Putamen (tissue), 1 donor: ENCODE results near the gene NKX1-1.

ENCODE experiments used
- DNase-seq: peaks from one replicate; pipeline ENCODE4 v3.0.0-alpha.2; 2016; ENCODE audit warnings: low spot score

NKX1-1 gene

DNA sequence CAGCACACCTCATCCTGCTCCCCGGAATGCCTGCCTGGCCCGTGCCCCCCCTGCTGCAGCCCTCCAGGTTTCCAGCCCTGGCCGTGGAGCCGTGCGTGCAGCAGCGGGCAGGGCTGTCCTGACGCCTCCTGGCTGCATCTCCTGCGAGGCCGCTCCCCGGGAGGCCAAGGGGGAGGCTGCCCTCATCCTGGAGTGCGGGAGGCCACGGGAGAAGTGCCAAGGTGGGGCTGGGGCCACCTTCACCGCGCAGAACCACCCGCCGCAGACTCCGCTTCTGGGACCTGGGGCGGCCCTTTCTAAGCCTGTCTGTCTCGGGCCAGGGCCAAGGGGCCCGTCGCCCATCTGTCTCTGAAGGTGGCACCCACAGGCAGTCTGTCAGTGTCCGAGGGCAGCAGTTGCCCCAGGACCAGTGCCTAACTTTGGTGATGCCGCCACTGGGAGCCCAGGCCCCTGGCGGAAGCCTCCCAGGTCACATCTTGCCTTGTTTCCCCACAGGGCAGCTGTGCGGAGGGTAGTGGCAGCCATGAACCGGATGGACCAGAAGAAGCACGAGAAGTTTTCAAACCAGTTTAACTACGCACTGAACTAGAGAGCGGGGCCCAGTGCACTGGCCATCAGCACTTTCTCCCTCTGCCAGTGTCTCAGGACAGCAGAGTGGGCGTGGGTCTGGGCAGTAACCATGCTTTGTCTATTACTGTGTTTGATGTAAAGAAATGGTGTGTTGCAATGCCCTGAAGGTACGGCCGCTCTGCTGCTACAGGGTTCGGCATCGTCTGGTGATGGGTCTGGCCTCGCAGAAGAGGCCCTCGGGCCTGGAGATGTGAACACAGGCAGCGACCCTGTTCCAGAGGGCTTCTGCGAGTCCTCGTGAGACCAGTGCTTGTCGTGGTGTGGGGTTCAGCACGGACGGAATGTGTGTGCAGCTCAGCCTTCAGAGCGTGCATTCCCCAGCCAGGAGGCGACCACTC, 20.6 kb downstream of the NKX1-1 start:
- DNase-seq, result no peak

DNA sequence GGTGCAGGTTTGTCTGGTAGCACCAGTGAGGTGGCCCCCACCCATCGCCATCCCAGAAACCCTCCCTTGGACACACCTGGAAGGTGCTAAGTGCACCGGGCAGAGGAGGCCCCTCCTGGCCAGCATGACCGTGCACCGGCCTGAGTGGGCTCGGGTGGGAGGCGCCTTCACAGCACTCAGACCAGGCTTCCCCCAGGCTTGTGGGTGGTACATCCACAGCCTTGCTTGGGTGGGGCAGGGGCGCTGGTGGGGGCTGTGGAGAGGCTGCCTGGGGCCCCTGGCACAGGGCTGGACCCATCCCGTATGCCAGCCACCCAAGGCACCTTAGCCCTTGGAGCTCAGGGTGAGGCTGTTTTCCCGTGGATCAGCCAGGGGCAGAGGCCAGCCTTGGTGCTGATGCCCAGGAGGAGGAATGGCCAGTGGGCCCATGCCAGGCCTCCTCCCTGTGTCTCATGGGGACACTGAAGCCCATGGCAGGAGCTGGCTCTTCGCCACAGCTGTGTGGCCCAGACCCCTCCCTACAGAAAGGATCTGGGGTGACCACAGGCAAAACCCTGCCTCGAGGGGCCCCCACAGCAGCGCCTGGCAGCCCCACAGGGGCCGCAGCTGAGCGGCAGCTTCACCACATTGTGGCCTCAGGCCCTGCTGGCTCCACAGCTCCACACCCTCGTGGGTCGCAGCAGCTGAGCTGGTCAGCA, 21.4 kb downstream of the NKX1-1 start:
- no peak for DNase-seq

DNA sequence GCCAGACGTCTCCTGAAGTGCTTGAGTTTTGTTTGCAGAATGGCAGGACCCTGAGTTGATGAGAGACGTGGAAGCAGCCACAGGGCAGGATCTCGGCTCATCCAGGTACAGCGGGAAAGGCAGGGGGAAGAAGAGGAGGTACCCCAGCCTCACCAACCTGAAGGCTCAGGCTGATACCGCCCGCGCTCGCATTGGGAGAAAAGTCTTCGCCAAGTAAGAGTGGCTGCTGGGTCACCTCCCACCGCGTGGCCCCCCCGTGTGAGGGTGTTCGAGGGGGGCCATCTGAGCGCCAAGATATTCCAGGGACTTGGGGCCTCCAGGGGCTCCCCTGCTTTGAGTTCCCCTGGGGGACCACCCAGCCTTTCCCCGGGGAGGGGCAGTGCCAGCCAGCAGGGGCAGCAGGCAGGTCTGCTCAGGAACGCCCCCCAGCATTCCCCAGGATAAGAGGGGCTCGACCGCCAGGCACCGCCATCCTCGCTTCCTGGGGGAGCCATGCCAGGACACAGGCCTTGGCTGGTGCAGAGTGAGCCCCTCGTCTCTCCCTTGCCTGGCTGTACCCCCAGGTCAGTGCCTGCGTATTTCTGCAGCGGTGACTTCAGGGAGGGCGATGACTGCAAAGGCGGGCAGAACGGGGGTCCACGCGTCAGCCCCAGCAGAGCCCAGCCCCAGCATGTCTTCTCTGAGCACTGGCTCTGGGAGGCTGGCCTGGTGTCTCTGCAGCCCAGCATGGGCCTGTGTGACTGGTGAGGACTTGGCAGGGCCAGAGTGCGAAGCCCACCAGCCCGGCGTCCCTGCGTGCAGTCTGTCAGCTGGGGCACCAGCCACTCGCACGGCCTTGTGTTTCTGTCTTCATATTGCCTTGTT, 22.3 kb downstream of the NKX1-1 start:
- DNase-seq, result no peak

DNA sequence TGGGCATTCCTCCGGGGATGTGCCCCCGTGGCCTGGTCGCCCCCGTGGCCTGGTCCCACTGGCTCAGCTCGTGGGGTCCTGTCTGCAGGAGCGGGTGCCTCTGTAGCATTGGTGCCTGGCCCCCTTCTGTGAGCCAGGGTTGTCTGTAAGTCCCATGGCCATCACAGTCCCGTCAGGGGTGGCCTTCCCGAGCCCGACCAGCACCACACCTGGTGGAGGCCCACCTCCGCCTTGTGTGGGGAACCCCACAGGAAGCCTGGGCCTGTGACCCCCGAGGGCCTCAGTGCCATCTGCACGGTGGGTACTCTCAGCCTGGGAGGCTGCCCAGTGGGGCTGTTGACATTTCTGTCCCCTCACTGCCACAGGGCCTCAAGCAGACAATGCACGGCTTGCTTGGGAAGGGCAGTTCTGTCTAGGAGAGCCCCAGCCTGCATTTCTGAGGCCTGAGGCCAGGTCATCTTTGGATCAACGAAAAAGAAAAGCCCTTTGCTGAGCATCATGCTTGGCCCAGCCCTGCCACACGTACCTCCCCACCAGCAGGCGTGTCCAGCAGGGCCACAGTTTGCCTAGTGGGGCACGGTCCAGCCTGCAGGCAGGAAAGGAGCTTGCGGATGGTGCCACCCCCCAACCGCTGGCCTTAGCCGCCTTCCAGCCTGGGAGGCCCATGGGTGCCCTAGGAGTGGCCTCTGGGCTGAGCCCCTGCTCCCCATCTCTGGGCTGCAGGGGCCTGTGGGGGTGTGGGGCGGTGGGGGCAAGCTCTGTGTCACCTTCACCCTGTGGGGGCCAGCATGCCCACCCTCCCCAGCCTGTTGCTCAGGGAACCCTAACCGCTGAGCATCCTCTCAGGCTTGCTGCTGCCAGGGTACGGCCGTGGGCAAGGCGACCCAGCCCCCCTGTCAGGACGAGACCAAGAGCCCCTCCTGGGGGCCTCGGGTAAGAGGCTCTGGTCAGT, 23.2 kb downstream of the NKX1-1 start:
- DNase-seq, result no peak

DNA sequence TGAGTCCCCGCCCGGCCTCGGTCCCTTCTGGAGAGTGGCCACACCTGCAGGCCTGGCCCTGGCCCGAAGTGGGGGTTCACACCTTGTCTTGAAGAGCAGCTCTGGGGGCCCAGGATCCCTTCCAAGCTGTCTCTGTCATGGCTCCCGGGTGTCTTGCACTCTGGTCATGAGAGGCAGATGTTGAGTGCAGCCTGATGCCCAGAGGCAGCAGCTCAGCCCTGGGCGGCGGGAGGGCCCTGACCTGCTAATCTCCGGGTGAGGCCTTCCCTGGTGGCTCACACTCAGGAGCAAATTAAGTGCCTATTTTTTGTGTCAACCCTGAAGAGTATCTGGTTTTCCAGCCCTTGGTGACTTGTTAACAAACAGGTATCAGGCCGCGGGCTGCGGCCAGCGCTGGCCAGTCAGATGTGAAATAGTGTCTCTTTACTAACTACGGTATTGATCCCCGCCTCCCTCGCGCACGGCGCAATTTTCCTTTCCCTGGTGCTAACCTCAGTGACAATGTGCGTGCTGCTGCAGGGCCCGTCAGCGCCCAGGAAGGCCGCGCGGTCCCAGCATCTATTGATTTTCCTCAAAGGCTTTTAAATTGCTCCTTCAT, 24.2 kb downstream of the NKX1-1 start:
- no peak for DNase-seq

DNA sequence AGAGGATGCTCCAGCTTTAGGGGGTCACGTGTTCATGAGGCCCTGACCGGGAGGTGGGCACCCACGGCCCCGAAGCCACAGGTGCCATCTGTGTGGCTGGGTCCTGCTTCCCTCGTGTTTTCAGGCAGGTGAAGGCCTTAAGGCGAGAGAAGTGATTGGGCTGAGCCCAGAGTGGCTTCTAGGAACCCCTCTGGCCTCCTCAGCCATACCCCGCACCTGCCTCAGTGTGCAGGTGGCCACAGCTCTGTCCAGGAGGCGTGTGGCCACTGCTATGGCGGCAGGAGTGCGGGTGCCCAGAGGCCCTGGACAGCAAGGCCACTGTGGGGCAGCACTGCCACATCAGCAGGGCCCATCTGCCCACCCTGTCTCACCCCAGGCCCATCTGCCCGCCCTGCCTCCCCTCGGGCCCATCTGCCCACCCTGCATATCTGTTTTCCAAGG, 25.0 kb downstream of the NKX1-1 start:
- DNase-seq, result no peak

DNA sequence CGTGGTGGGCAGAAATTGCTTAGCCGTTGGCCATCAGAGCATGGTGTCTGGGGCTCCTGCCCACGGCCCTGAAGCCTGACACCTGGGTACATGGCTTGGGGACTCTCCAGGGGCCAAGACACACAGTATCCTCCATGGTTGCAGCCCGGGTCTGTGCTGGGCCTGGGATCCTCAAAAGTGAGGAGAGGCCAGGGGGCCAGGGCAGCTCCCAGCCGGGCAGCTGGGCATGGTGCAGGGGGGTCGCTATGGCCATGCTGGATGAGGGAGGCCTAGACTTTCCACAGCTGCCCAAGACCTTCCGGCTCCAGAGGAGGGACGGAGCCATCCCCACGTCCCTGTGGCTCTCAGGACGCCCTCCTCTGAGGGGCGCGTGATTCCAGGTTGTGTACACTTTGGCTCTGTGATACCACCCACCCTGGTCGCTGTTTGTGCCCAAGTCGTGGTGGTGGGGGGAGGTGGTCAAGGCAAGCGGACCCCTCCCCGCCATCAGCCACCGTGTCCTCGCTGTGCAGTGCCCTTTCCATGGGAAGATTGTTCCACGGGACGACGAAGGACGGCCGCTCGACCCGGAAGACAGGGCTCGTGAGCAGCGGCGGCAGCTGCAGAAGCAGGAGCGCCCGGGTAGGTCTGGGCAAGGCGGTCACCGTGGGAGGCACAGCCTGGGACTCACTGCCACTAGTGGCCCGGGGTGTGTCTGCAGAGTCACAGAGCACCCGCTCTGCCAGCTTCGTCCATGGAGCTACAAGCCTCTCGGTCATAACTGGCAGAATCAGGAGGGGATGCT, 25.7 kb downstream of the NKX1-1 start:
- DNase-seq, result no peak

DNA sequence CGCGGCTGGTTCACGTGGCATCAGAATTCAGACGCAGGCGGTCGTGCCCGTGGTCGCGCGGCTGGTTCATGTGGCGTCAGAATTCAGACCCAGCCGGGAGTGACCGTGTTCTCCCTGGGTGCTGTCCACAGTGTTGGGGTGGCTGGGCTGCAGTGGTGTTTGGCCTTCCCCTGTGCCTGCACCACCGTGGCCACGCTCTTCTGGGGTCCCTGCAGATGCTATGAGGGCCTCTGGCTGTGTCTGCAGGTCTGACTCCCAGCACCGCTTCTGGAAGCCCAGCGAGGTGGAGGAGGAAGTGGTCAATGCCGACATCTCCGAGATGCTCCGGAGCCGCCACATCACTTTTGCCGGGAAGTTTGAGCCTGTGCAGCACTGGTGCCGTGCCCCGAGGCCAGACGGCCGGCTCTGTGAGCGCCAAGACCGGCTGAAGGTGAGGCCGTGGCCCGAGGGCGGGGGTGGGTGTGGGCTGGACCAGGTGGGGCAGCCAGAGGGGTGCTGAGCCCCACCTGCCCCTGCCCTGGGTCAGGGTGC, 26.4 kb downstream of the NKX1-1 start:
- no peak for DNase-seq

DNA sequence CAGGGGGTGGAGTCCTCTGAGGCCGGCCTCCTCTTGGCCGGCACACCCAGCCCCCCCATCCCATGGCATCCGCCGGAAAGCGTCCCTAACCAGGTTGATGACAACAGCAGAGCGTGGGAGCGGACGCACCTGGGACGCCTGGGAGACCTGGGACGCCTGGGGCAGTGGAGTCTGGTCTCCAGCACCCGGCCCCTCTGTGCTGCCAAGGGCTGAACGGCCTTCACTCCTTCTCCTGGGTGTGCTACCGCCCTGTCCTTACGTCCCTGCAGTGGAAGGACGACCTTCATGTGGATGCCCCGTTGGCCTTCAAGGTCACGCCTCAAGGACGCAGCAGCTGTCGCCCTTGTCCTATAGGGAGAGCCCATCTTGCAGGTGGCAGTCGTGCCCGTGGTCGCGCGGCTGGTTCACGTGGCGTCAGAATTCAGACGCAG, 26.9 kb downstream of the NKX1-1 start:
- no peak for DNase-seq

DNA sequence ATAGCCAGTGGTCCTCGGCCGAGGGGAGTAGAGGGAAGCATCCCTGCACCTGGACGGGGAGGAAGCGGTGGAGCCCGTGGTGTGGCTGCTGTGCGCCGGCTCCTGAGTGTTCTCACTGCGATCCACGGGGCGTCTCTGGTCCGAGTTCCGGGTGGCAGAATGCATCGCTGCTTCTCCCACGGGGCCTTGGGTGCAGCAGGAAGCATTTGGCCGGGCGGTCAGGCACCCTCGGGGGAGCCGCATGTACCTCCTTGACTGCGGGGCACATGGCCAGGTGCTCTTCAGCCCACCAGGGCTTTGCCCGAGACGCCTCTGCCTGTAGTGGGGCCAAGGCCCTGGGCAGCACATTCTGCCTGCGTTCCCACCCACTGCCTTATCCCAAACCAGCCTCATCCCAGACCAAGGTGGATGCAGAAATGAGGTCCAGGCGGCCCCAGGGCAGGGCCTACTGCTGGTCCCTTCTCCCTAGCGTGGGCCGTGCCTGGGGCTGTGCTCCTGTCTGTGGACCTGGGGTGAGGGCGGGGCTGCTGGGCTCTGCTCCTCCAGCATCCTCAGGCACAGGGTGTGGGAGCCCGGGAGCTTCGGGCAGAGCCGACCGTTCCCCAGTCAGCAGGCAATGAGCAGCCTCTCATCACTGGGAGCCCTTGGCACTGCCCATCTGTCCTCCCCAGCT, 27.5 kb downstream of the NKX1-1 start:
- DNase-seq, result no peak

DNA sequence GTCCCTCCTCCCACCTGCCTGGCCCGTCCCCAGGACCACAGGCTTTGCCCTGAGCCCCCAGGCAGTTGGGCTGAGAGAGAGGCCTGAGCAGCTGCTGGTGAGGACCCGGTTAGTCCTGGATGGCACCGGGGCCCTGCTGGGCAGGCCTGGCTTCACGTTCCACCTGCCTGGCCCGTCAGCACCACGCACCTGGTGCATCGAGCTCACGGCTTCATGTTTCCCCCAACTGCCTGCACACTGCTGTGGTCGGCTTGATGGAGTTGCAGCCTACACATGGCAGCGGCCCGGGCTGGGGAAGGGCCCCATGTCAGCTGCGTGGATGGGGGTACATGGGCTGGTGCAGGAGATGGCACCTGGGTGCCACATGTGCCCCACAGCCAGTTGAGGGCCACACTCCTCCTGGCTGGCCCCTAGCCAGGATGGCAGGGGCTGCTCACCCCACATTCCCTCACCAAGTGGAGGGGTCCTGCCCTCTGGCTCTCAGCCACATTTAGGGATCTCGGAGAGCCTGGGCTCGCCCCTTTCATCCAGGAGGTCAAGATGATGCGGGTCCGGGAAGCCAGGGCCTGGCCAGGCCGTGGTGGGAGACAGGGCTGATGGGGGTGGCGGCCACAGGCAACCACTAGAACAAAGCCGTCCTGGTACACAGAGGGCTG, 28.5 kb downstream of the NKX1-1 start:
- DNase-seq, result no peak

DNA sequence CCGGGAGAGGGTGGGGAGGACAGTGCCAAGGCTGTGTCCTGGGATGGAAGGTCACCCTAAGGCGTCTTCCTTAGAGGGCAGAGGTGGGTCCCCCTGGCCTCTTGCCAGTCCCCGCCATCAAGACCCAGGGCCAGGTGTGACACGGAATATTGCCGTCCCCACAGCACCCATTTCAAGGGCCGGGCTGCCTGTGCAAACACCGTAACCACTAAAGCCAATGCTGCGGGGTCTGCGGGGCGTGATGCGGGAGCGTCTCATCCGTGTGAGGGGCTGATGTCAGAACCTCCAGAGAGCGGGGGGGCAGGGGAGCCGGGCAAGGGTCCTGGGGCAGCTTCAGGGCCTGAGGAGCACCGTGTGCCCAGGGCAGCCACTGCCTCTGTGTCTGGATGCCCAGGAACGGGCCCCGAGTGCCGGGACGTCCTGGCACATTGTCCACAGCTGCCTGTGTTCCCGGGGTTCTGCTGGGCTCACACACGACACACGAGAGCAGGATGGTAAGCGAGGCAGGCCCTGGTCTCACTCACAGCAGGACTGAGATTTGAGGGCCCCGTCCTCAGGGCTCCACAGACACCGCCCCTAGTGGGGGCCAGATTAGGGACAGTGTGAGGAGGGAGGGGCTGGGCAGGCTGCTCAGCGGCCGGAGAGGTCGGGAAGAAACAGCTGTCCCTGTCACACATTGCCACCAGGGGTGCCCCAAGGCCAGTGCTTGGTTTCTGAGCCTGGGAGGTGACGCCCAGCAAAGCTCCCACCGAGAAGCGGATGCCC, 29.2 kb downstream of the NKX1-1 start:
- no peak for DNase-seq

DNA sequence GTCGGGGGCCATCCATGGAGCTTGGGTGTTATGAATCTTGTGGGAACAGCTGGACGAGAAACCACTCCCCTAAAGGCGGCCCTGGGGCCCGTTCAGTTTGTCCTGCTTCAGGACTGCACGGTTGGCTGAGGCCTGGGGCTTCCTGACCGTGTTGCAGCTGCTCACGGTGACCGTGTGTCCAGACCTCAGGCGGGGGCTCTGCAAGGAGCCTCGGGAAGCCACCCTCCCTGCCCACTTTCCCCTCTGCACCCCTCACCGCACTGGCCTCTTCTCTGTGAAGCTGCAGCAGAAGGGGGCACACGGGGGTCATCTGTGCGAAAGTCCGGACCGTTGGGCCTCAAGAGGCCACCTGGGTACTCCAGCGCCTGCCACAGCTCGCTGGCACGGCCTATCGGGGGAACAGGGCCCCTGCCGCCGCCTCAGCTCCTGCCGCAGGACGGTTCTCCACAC, 29.8 kb downstream of the NKX1-1 start:
- DNase-seq, result no peak

DNA sequence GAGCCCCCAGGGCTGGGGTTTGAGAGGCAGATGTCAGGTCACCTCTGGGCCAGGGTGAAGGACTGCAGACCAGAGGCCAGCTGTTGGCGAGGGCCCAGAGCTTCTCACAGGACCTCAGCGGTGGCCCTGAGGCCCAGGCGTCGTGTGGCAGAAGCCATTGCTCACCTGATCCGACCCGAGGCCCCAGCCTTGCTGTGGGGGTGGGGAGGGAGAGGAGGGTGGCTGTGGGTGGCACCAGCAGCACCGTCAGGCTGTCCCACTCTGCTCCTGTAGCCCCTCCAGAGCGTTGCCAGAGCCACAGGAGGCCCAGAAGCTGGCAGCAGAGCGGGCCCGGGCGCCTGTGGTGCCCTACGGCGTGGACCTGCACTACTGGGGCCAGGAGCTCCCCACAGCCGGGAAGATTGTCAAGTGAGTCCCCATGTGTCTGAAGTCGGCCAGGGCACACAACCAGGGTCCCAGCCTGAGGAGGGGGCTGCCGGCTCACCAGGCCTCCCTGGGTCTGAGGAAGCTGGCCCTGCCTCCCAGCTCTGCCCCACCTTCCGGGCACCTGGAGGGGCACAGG, 30.4 kb downstream of the NKX1-1 start:
- no peak for DNase-seq

DNA sequence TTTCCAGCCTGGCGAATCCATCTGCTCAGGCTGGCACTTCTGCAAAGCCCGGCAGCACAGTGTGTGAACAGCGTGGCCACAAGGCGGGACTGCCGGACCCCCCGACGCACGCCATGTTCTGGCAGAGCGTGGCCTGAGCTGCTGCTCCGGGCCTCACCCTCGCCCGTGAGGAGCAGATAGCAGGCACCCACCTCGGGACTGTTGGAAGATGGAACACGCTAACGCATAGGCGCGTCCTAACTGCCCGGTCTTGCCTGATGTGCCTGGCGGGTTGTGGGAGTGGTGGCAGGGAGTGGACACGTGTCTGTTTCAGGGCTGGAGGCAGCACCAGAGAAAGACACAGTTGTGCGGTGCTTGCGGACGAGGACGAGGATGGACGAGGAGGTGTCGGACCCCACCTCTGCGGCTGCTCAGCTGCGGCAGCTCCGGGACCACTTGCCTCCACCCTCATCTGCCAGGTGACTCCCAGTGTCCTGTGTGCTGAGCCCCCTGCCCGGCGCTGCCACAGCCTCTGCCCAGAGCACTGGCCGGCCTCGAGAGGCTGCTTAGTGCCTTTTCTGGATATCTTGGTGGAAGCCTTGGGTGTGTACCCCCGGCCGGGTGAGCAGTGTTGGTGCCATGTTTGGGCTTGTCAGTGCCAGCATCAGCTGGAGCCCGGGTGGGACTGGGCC, 31.1 kb downstream of the NKX1-1 start:
- DNase-seq, result no peak

DNA sequence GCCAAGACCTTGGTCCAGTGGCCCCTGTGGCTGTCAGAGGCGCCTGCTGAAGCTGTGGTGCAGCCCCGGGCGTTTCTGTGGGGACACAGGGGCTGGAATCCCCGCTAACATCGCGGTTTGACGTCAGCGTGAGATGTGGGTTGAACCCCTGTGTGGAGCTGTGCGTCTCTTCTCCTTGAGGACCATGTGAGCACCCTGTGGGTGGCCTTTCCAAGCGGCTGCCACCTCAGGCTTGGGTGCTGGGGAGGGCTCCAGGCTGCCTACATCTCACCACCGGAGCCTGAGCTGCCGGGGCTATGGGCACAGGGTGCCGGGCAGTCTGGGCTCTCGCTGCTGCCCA, 31.6 kb downstream of the NKX1-1 start:
- DNase-seq, result no peak
